SK-N-SH treated with all-trans-retinoic acid at 6 μM for 48 hours (cell line): ENCODE measurements around the gene NEDD4.

Experiments used
- ATAC-seq: fragments of 200-7000 bp; cut with Tn5 transposase; 3 replicates; pipeline ENCODE4 v1.9.1; 2020; ENCODE audit warnings: mild to moderate bottlenecking, moderate library complexity
- BACH2 ChIP-seq: fragments of 250-450 bp; sonication (Bioruptor Pico); IDR thresholded peaks from 2 replicates; pipeline ENCODE4 v1.9.0; 2021; ENCODE audit warnings: mild to moderate bottlenecking, borderline replicate concordance
- CSDC2 ChIP-seq: fragments of 250-450 bp; sonication (Bioruptor Pico); IDR thresholded peaks from 2 replicates; pipeline ENCODE4 v1.5.0; 2020; ENCODE audit warnings: mild to moderate bottlenecking, moderate library complexity
- GLIS3 ChIP-seq: fragments of 250-450 bp; sonication (Bioruptor Pico); IDR thresholded peaks from 2 replicates; pipeline ENCODE4 v1.5.0; 2020; ENCODE audit warnings: mild to moderate bottlenecking, moderate library complexity
- OSR1 ChIP-seq: fragments of 250-450 bp; sonication (Bioruptor Pico); IDR thresholded peaks from 2 replicates; pipeline ENCODE4 v1.8.0; 2022; ENCODE audit warnings: moderate library complexity, mild to moderate bottlenecking, inconsistent platforms
- PPARA ChIP-seq: fragments of 250-450 bp; sonication (Bioruptor Pico); IDR thresholded peaks from 2 replicates; pipeline ENCODE4 v1.5.0; 2020; ENCODE audit warnings: mild to moderate bottlenecking, borderline replicate concordance
- RARB ChIP-seq: fragments of 250-450 bp; sonication (Bioruptor Pico); IDR thresholded peaks from 2 replicates; pipeline ENCODE4 v1.8.0; 2021; ENCODE audit warnings: mild to moderate bottlenecking, moderate library complexity
- TCF4 ChIP-seq: fragments of 250-450 bp; sonication (Bioruptor Pico); IDR thresholded peaks from 2 replicates; pipeline ENCODE4 v1.8.0; 2021; ENCODE audit warnings: mild to moderate bottlenecking, moderate library complexity, borderline replicate concordance
- TOX ChIP-seq: fragments of 250-450 bp; sonication (Bioruptor Pico); IDR thresholded peaks from 2 replicates; pipeline ENCODE4 v1.8.0; 2021; ENCODE audit warnings: mild to moderate bottlenecking, moderate library complexity, borderline replicate concordance
- ZC3H10 ChIP-seq: fragments of 250-450 bp; sonication (Bioruptor Pico); IDR thresholded peaks from 2 replicates; pipeline ENCODE4 v1.5.1; 2021; ENCODE audit warnings: mild to moderate bottlenecking, moderate library complexity
- ZFP3 ChIP-seq: fragments of 250-450 bp; sonication (Bioruptor Pico); IDR thresholded peaks from 2 replicates; pipeline ENCODE4 v1.5.0; 2020; ENCODE audit warnings: mild to moderate bottlenecking, moderate library complexity
- ZNF565 ChIP-seq: fragments of 450-650 bp; formaldehyde crosslinking; conservative IDR thresholded peaks from 2 replicates; pipeline ENCODE4 v1.5.0; 2020; ENCODE audit warnings: low read depth, mild to moderate bottlenecking, moderate library complexity
- ZNF70 ChIP-seq: fragments of 450-650 bp; formaldehyde crosslinking; IDR thresholded peaks from 2 replicates; pipeline ENCODE4 v1.5.0; 2020; ENCODE audit warnings: mild to moderate bottlenecking, moderate library complexity
- ZNF8 ChIP-seq: fragments of 450-650 bp; formaldehyde crosslinking; IDR thresholded peaks from 2 replicates; pipeline ENCODE4 v1.5.0; 2020; ENCODE audit warnings: mild to moderate bottlenecking, moderate library complexity
- TF ChIP-seq, protein P1 (sequence below): fragments of 250-450 bp; sonication (Bioruptor Pico); IDR thresholded peaks from 2 replicates; pipeline ENCODE4 v1.5.0; 2020; ENCODE audit warnings: mild to moderate bottlenecking, moderate library complexity
- TF ChIP-seq, protein P2 (sequence below): fragments of 250-450 bp; sonication (Bioruptor Pico); IDR thresholded peaks from 2 replicates; pipeline ENCODE4 v1.8.0; 2021; ENCODE audit warnings: low read depth, mild to moderate bottlenecking, moderate library complexity, borderline replicate concordance
- TF ChIP-seq, protein P3 (sequence below): fragments of 250-450 bp; sonication (Bioruptor Pico); IDR thresholded peaks from 2 replicates; pipeline ENCODE4 v1.5.1; 2020; ENCODE audit warnings: low read depth, mild to moderate bottlenecking, moderate library complexity
- TF ChIP-seq, protein P4 (sequence below): fragments of 250-450 bp; sonication (Bioruptor Pico); IDR thresholded peaks from 2 replicates; pipeline ENCODE4 v1.5.1; 2021; ENCODE audit warnings: mild to moderate bottlenecking, moderate library complexity
- TF ChIP-seq, protein P5 (sequence below): fragments of 250-450 bp; sonication (Bioruptor Pico); IDR thresholded peaks from 2 replicates; pipeline ENCODE4 v1.8.0; 2020; ENCODE audit warnings: mild to moderate bottlenecking, moderate library complexity, borderline replicate concordance

NEDD4 gene

DNA sequence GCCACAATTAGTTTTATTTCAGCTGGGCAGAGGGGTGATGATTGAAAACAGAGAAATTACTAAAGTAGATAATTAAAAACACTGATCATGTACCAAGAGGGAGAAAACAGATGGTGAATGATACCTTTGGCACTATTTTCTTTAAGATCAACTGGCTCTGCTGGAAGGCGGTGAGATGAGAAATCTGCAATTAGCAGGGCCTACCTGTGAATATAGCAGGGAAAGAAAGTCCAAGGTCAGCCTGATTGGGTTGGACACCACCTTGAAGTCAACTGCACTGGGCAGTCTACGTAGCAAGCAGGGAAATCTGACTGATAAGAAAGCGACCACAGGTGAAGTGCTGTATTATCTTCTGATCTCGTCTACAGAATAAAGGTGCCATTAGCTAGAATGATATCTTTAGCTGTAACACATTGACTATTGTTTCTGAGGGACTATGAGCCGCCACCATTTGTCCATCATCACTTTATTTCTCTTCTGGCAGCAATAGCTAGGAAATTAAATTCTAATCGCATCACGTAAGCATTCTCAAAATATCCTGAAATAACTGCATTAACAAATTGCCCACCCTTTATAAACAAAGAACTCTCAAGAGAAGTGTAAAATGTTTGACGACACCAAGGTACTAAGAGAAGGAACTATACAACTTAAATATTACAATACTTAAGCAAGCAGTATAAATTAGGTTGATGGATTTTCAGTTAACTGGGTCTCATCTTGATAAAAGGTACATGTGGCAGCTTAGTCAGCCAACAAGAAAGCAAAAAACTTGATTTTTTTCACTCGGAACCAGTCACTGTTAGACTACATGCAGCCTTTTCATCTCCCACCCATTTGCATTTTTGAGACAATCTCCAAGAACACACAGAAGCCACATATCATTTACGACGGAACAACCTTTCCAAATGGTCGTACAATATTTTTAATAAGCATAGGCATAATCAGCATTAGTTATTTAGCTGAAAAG lies 1.3 kb downstream of the NEDD4 start (continued):
- TF ChIP-seq, protein P1, sequence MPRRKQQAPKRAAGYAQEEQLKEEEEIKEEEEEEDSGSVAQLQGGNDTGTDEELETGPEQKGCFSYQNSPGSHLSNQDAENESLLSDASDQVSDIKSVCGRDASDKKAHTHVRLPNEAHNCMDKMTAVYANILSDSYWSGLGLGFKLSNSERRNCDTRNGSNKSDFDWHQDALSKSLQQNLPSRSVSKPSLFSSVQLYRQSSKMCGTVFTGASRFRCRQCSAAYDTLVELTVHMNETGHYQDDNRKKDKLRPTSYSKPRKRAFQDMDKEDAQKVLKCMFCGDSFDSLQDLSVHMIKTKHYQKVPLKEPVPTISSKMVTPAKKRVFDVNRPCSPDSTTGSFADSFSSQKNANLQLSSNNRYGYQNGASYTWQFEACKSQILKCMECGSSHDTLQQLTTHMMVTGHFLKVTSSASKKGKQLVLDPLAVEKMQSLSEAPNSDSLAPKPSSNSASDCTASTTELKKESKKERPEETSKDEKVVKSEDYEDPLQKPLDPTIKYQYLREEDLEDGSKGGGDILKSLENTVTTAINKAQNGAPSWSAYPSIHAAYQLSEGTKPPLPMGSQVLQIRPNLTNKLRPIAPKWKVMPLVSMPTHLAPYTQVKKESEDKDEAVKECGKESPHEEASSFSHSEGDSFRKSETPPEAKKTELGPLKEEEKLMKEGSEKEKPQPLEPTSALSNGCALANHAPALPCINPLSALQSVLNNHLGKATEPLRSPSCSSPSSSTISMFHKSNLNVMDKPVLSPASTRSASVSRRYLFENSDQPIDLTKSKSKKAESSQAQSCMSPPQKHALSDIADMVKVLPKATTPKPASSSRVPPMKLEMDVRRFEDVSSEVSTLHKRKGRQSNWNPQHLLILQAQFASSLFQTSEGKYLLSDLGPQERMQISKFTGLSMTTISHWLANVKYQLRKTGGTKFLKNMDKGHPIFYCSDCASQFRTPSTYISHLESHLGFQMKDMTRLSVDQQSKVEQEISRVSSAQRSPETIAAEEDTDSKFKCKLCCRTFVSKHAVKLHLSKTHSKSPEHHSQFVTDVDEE (CRISPR knock-in tag), result no peak

DNA sequence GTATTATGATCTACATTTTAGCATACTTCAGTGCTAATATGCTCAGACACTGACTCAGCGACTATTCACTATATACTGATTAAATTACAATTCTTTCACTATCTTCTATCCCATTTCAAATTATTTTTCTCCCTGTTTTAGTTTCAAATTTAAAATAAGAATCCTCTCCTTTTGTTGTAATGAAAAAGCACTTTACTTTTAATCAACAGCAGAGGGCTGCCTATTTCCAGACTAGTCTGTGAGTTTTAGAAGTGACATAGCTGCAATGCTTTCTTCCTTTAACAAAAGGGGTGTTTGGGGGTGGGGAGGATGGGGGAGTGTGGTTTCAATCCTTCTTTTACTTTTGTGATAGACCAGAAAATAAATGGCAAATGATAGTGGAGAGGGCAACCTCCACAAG lies 2.4 kb downstream of the NEDD4 start:
- TF ChIP-seq BACH2 (CRISPR knock-in tag) (no peak), GLIS3 (CRISPR knock-in tag) (no peak)
- no peak for ATAC-seq

DNA sequence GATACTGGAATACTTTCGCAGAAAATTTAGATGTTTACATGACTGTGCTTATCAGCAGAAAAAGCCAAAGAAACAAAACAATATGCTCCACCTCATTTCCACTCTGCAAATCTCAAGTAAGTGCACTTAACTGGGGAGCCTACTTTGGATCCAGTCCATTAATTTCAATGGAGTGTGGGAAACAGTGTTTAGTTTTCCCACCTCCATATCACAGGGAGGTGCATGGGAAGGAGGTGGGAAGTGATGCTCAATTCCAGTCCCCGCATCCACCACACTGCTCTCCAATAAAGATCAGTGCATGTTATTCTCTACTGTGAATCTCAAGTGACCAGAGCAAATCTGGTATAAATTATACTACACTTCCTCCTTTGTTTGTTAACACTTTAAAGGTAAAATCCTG lies 2.9 kb downstream of the NEDD4 start:
- ATAC-seq, result no peak
- no peak for TF ChIP-seq CSDC2 (CRISPR knock-in tag)
- no peak for TF ChIP-seq ZNF565
- no peak for TF ChIP-seq OSR1 (CRISPR knock-in tag)
- no peak for TF ChIP-seq ZNF70
- TF ChIP-seq, protein P2, sequence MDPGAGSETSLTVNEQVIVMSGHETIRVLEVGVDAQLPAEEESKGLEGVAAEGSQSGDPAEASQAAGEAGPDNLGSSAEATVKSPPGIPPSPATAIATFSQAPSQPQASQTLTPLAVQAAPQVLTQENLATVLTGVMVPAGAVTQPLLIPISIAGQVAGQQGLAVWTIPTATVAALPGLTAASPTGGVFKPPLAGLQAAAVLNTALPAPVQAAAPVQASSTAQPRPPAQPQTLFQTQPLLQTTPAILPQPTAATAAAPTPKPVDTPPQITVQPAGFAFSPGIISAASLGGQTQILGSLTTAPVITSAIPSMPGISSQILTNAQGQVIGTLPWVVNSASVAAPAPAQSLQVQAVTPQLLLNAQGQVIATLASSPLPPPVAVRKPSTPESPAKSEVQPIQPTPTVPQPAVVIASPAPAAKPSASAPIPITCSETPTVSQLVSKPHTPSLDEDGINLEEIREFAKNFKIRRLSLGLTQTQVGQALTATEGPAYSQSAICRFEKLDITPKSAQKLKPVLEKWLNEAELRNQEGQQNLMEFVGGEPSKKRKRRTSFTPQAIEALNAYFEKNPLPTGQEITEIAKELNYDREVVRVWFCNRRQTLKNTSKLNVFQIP (CRISPR knock-in tag), result no peak
- no peak for TF ChIP-seq ZNF8 (CRISPR knock-in tag)
- TF ChIP-seq, protein P1 (CRISPR knock-in tag), result no peak
- TF ChIP-seq GLIS3 (CRISPR knock-in tag), result no peak
- TF ChIP-seq, protein P3, sequence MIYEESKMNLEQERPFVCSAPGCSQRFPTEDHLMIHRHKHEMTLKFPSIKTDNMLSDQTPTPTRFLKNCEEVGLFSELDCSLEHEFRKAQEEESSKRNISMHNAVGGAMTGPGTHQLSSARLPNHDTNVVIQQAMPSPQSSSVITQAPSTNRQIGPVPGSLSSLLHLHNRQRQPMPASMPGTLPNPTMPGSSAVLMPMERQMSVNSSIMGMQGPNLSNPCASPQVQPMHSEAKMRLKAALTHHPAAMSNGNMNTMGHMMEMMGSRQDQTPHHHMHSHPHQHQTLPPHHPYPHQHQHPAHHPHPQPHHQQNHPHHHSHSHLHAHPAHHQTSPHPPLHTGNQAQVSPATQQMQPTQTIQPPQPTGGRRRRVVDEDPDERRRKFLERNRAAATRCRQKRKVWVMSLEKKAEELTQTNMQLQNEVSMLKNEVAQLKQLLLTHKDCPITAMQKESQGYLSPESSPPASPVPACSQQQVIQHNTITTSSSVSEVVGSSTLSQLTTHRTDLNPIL (CRISPR knock-in tag), result no peak
- no peak for TF ChIP-seq ZC3H10 (CRISPR knock-in tag)
- no peak for TF ChIP-seq ZFP3
- TF ChIP-seq TOX (CRISPR knock-in tag), result no peak
- no peak for TF ChIP-seq PPARA (CRISPR knock-in tag)
- no peak for TF ChIP-seq BACH2 (CRISPR knock-in tag)
- TF ChIP-seq RARB (CRISPR knock-in tag), result no peak
- TF ChIP-seq TCF4 (CRISPR knock-in tag), result no peak

DNA sequence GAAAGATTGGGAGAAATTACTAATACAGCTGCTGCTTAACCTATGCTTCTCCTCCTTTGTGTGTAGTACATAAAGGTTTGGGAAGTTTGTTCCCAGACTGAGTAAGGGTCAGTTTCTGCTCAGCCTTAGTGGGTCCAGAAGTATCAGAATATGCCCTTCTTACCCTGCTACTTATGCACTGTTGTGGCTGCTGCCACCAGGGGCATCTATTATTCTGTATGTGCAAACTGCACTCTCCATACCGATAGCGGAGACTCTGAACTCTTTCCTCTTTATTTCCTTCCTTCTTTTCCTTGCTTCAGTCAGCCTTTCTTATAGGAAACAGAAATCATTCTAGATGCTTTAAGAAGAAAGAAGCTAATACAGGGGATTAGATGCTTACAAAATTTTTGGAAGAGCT lies 4.0 kb downstream of the NEDD4 start:
- TF ChIP-seq, protein P4, sequence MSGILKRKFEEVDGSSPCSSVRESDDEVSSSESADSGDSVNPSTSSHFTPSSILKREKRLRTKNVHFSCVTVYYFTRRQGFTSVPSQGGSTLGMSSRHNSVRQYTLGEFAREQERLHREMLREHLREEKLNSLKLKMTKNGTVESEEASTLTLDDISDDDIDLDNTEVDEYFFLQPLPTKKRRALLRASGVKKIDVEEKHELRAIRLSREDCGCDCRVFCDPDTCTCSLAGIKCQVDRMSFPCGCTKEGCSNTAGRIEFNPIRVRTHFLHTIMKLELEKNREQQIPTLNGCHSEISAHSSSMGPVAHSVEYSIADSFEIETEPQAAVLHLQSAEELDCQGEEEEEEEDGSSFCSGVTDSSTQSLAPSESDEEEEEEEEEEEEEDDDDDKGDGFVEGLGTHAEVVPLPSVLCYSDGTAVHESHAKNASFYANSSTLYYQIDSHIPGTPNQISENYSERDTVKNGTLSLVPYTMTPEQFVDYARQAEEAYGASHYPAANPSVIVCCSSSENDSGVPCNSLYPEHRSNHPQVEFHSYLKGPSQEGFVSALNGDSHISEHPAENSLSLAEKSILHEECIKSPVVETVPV, result no peak
- TF ChIP-seq, protein P3 (CRISPR knock-in tag), result no peak
- TF ChIP-seq ZNF8 (CRISPR knock-in tag) (no peak), BACH2 (CRISPR knock-in tag) (no peak), ZFP3 (no peak), TCF4 (CRISPR knock-in tag) (no peak), ZC3H10 (CRISPR knock-in tag) (no peak)
- TF ChIP-seq, protein P5, sequence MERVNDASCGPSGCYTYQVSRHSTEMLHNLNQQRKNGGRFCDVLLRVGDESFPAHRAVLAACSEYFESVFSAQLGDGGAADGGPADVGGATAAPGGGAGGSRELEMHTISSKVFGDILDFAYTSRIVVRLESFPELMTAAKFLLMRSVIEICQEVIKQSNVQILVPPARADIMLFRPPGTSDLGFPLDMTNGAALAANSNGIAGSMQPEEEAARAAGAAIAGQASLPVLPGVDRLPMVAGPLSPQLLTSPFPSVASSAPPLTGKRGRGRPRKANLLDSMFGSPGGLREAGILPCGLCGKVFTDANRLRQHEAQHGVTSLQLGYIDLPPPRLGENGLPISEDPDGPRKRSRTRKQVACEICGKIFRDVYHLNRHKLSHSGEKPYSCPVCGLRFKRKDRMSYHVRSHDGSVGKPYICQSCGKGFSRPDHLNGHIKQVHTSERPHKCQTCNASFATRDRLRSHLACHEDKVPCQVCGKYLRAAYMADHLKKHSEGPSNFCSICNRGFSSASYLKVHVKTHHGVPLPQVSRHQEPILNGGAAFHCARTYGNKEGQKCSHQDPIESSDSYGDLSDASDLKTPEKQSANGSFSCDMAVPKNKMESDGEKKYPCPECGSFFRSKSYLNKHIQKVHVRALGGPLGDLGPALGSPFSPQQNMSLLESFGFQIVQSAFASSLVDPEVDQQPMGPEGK (CRISPR knock-in tag), result no peak
- no peak for ATAC-seq
